ENCODE data around the gene PDAP1. TPM values are rescaled to one million over a fixed set of nuclear protein-coding genes. Genes with fewer than 3 reads are reported as not detected.
A peak's percentile ranks its signal among the peaks of the same experiment; 100 is the strongest.

The PDAP1 gene
- total and polyA plus RNA-seq, 9 of the 15 experiments (the other 6 are each of a cell fraction or from before 2014, with no cell fraction given) = 10.2 to 315 (median 129) TPM

- TF ChIP-seq ARID3A (IDR thresholded peaks at IDR 0.05; ENCODE audit: borderline replicate concordance, low read depth, low read length) (no peak), ZNF57 (CRISPR knock-in tag; IDR thresholded peaks at IDR 0.05) (no peak), HMGN3 (IDR thresholded peaks at IDR 0.05; ENCODE audit: borderline replicate concordance, extremely low read depth, insufficient read length, low read depth, low read length) (peak; percentile 30), TCF7 (IDR thresholded peaks at IDR 0.05; ENCODE audit: borderline replicate concordance) (no peak), FOXM1 (IDR thresholded peaks at IDR 0.05; ENCODE audit: low read depth) (no peak), FOXM1 (CRISPR knock-in tag; IDR thresholded peaks at IDR 0.05; ENCODE audit: low read depth) (no peak), NBN (IDR thresholded peaks at IDR 0.05; ENCODE audit: low read depth) (peak; percentile 75), ZNF584 (CRISPR knock-in tag; IDR thresholded peaks at IDR 0.05; ENCODE audit: low read depth) (no peak), CTBP1 (IDR thresholded peaks at IDR 0.05; ENCODE audit: borderline replicate concordance) (peak; percentile 89; the same call in 1 of the 2 replicates), ZNF740 (CRISPR knock-in tag; IDR thresholded peaks at IDR 0.05) (0 out of 2 replicates have a peak, but pooled peaks have one; percentile 54), ZNF740 (tag; IDR thresholded peaks at IDR 0.05) (no peak), BRD4 (IDR thresholded peaks at IDR 0.05) (no peak), ARID2 (IDR thresholded peaks at IDR 0.05) (no peak)
- TF ChIP-seq, protein P1, sequence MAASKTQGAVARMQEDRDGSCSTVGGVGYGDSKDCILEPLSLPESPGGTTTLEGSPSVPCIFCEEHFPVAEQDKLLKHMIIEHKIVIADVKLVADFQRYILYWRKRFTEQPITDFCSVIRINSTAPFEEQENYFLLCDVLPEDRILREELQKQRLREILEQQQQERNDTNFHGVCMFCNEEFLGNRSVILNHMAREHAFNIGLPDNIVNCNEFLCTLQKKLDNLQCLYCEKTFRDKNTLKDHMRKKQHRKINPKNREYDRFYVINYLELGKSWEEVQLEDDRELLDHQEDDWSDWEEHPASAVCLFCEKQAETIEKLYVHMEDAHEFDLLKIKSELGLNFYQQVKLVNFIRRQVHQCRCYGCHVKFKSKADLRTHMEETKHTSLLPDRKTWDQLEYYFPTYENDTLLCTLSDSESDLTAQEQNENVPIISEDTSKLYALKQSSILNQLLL (CRISPR knock-in tag; IDR thresholded peaks at IDR 0.05; ENCODE audit: borderline replicate concordance) = no peak
- TF ChIP-seq, protein P2, sequence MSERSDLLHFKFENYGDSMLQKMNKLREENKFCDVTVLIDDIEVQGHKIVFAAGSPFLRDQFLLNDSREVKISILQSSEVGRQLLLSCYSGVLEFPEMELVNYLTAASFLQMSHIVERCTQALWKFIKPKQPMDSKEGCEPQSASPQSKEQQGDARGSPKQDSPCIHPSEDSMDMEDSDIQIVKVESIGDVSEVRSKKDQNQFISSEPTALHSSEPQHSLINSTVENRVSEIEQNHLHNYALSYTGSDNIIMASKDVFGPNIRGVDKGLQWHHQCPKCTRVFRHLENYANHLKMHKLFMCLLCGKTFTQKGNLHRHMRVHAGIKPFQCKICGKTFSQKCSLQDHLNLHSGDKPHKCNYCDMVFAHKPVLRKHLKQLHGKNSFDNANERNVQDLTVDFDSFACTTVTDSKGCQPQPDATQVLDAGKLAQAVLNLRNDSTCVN (CRISPR knock-in tag; IDR thresholded peaks at IDR 0.05) = no peak
- TF ChIP-seq, protein P3, sequence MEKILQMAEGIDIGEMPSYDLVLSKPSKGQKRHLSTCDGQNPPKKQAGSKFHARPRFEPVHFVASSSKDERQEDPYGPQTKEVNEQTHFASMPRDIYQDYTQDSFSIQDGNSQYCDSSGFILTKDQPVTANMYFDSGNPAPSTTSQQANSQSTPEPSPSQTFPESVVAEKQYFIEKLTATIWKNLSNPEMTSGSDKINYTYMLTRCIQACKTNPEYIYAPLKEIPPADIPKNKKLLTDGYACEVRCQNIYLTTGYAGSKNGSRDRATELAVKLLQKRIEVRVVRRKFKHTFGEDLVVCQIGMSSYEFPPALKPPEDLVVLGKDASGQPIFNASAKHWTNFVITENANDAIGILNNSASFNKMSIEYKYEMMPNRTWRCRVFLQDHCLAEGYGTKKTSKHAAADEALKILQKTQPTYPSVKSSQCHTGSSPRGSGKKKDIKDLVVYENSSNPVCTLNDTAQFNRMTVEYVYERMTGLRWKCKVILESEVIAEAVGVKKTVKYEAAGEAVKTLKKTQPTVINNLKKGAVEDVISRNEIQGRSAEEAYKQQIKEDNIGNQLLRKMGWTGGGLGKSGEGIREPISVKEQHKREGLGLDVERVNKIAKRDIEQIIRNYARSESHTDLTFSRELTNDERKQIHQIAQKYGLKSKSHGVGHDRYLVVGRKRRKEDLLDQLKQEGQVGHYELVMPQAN (IDR thresholded peaks at IDR 0.05; ENCODE audit: borderline replicate concordance) = no peak
- TF ChIP-seq, protein P4, sequence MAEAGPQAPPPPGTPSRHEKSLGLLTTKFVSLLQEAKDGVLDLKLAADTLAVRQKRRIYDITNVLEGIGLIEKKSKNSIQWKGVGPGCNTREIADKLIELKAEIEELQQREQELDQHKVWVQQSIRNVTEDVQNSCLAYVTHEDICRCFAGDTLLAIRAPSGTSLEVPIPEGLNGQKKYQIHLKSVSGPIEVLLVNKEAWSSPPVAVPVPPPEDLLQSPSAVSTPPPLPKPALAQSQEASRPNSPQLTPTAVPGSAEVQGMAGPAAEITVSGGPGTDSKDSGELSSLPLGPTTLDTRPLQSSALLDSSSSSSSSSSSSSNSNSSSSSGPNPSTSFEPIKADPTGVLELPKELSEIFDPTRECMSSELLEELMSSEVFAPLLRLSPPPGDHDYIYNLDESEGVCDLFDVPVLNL (CRISPR knock-in tag; IDR thresholded peaks at IDR 0.05; ENCODE audit: low read depth) = no peak
These were observed 38.5 kb downstream of the PDAP1 start (continued) for GRCh38 chr7:99369767-99370391.

Measured in K562 (cell line).